ENCODE measurements around the gene HMGN4.

The HMGN4 gene

GRCh38 chr6:26553264-26553634, 15.1 kb downstream of the HMGN4 start:
- DNase-seq: peak; percentile 88

- DNase-seq: peak; percentile 90
Measured at GRCh38 chr6:26553635-26554446, 15.7 kb downstream of the HMGN4 start.

DNA sequence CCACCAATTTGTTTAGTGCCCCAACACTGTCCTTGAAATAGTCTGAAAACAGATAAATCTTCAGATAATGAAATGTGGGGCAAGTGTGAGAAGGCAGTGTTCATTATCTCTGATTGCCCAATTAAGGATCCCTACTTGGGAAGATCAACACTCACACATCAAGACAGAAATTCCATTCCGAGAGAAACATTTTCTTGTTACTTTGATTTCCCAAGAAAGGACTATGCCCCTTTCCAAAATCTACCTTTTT, 16.2 kb downstream of the HMGN4 start:
- DNase-seq: no peak

DNA sequence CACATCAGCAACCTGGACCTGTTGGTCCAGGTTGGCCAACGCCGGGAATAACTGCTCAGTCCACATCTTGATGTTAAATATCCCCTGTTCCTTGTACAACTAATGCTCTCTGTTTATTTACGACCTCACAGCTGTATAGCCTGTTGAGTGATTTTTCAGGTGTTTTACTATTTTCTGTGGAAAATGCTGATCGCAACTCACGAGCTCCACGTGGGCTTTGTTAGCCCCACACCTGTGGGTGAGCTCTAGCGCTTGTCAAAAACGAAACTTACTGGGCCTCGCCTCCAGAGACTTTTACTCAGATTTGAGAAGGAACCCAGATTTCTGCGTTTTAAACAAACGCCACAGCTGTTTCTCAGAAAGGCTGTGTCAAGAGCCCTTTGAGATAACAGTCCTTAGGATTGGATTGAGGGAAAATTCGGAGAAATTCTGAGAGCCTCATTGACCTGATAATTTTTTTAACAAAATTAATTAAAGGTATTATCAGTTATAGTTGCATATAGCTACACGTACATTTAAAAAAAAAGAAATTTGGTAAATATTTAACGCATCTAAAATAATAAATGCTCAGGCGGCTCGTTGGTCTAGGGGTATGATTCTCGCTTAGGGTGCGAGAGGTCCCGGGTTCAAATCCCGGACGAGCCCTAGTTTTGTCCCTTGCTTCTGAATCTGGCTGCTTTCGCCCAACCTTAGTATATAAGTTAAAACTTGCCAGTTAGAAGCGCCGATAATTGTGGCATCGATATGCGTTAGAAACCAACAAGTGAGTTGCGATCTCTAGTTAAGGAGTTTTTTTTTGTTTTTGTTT, 16.7 kb downstream of the HMGN4 start:
- DNase-seq: peak; percentile 82

GRCh38 chr6:26555505-26556262, 17.5 kb downstream of the HMGN4 start:
- DNase-seq: no peak

GRCh38 chr6:26556263-26557070, 18.3 kb downstream of the HMGN4 start:
- peak; percentile 74 for DNase-seq

- no peak for DNase-seq
Measured at GRCh38 chr6:26561533-26562466, 23.6 kb downstream of the HMGN4 start.

DNA sequence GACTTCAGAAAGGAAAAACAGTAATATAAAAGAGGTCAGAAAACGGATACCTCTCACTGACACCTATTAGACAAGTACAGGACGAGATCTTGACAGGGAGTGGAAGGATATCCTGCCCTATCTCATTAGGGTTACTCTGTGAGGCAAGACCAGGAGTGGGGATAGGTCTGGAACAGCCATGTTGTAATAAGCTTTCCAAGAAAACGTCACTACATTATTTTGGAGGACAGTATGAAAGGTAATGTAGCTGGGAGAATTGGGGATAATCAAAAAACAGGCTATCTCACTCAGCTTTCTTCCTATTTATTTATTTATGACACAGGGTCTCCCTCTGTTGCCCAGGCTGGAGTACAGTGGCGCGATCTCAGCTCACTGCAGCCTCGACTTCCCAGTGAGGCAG, 25.3 kb downstream of the HMGN4 start:
- no peak for DNase-seq

DNA sequence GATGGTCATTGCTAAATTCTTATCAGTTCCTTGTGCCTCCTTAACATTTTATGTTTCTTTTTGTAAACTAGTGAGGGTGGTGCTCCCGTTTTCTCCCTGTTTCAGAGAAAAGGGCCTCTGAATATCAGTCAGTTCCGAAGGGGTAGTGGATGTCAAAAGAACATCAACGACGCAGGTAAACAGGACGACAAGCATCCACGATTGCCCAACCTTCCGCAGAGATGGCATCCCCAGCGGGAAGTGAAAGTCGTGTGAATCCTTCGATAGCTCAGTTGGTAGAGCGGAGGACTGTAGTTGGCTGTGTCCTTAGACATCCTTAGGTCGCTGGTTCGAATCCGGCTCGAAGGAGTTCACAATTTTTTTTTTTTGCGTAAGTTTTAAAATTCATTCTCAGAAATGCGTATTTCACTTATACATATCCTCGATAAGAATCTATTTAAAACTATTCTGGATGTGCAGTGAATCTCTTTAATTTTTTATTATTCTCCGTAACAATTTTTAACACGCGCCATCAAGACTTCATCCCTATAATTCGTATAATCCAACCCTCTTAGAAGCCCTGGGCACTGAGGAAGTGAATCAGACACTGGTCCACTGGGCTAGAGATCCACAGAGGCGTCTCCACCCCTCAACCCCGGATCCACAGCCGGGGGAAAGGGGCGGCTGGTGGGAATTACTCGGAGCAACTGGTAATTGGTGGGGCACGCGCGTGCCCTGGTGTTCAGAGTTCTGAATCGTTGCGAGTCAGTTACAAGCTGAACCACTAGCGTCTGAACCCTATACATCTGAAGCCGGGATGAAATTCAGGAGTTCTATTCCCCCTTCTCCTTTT, 30.7 kb downstream of the HMGN4 start:
- DNase-seq: peak; percentile 98

DNA sequence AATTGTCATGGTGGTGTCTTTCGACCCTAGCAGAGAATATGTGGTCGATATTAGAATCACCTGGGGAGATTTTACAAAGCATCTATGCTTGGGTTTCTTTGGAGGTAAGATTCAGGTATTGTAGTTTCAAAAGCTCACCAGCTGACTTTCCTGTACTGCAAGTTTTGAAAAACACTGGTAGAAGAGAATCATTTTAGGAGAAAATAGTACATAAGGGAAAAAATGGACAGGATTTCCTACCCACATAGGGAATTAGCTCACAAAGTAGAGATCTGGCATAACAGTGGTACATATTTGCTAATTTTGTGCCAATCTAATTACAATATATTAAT, 31.2 kb downstream of the HMGN4 start:
- no peak for DNase-seq

- DNase-seq: no peak
Measured at GRCh38 chr6:26570027-26570809, 32.1 kb downstream of the HMGN4 start.

DNA sequence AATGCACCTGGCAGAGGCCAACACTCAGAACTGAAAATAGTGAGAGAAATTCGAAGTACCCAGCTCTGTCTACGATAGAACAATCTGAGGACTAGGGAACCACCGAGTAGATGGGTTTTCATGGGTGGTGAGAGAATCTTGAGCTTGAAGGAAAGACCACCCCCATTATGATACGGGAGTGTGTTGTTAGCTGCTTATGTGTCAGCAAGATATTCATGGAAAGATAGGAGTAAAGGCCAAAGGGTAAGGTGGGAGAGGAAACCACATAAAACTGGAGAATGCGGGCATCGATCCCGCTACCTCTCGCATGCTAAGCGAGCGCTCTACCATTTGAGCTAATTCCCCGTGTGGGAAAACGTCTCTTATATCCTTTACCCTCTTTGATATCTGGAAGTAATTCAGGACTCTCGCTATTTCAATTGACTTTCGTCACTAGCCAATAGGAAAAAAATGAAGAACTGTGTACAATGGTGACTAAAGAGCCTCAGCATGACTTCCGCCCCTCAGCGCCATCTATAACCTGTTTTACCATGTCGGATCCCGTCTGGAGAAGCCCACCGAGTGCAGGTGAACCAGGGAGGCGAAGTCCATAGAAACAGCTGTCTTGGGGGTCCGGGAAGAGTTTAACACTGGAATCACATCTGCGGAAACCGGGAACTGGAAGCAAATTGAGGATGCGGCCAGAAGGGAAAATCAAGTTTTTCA, 33.6 kb downstream of the HMGN4 start:
- peak; percentile 72 for DNase-seq

GRCh38 chr6:26575494-26575939, 37.4 kb downstream of the HMGN4 start:
- no peak for DNase-seq

GRCh38 chr6:26576407-26576843, 38.3 kb downstream of the HMGN4 start:
- no peak for DNase-seq

DNA sequence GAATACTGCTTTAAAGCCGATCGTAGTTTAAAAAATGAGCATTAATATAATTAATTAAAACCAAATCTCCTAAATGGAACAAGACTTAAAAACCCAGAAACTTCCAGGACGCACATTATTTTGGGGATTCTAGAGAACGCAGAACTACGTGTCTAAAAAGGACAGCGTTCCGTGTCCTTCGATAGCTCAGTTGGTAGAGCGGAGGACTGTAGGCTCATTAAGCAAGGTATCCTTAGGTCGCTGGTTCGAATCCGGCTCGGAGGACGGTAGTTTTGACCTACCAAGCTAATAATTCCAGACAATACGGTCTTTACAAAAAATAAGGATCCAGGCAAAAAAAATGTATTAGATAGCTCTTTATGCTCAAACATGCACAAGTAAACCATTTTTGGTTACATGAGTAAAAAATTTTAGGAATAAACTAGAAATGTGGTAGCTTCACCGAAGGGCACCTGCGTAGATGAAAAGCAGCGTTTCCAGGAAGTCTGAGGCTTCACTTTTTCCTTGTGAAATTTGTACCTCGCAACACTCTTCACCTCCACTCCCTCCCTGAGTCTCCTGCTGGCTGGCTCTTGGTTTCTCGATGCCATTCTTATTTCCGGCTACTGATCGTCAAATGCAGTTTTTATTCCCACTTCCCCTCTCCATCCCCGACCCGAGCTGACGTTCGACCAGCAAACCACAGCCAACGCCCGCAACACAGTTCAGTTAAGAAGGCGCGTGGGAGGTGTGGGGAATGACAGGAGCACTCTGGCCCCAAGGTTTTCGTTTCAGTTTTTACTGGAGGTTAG, 39.0 kb downstream of the HMGN4 start:
- peak; percentile 89 for DNase-seq

- DNase-seq: no peak
Measured at GRCh38 chr6:26577720-26578072, 39.5 kb downstream of the HMGN4 start.

DNA sequence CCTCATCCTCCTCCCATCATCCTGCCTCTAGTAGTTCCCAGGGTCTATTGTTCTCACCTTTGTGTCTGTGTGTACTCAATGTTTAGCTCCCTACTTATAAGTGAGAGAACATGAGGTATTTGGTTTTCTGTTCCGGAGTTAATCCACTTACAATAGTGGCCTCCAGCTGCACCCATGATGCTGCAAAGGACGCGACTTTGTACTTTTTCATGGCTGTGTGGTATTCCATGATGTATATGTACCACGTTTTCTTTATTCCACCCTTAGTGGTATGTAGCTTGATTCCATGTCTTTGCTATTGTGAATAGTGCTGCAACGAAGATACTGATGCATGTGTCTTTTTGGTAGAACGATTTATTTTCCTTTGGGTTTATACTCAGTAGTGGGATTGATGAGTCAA, 40.1 kb downstream of the HMGN4 start:
- DNase-seq: no peak

DNA sequence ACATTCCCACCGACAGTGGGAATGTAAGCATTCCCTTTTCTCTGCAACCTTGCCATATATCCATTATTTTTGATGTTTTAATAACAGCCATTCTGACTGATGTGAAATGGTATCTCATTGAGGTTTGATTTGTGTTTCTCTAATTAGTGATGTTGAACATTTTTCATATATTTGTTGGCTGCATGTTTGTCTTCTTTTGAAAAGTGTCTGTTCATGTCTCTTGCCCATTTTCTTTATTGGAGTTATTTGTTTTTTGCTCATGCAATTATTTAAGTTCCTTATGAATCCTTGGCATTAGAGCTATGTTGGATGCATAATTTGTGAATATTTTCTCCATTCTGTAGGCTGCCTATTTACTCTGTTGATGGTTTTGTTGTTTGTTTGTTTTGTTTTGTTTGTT, 40.6 kb downstream of the HMGN4 start:
- DNase-seq: no peak
